Activated T-cell treated with anti-CD3 and anti-CD28 coated beads for 24 hours (primary cell): ENCODE results near the gene SLC25A14.

Experiments used
- DNase-seq: peaks from one replicate; pipeline ENCODE4 v3.0.0-alpha.2; 2020; ENCODE audit warnings: low read depth

SLC25A14 gene

DNA sequence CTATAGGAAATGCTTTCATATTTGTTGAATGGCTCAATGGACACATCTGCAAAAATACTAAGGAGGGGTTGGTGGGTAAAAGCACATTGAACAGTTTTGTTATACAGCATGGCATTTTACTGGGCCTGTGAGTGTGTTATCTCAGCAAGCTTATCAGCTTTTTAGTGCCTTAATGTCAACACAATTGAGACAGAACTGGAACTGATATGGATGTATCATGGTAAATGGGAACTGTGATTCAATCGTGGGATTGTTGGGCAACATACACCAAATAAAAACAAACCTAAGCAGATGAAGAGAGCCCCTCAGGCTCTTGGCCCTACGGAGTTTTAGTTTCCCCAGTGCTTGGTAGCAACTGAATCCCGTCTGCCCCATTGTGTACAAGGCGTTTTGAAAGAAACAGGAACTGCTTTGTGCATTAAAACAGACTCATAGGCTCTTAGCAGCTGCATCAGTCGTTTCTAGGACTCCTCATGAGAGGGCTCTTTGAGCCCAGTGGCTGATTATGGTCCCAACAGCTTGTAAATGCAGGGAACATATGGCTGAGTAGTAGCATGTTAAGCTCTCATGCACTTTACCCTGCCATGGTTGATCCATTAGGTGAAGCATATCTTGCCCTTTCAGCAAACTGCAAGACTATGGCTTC, 38.4 kb downstream of the SLC25A14 start:
- no peak for DNase-seq

DNA sequence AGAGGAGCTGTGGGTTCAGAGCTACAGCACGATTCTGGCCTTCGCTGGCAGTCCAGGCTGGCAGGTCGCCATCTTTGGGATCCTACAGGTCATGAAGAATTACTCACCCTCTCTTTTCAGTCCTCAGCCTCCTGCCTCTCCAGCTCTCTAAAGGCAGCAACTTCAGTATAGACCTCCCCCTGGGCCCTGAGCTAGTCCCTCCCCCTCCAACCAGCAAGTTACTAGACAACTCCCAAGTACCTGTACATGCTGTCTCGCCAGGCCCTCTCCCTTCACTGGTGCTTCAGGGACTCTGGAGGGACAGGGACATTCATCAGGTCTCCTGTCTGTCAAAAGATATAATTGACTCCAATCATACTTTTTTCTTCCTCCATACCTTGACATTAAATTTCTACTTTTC, 45.8 kb downstream of the SLC25A14 start, which contains the start of gene GPR119:
GPR119 (minus strand) TSS at position 155 of the 400 bp plus-strand sequence. CDS start 227 bp downstream, outside the sequence.
- no peak for DNase-seq

DNA sequence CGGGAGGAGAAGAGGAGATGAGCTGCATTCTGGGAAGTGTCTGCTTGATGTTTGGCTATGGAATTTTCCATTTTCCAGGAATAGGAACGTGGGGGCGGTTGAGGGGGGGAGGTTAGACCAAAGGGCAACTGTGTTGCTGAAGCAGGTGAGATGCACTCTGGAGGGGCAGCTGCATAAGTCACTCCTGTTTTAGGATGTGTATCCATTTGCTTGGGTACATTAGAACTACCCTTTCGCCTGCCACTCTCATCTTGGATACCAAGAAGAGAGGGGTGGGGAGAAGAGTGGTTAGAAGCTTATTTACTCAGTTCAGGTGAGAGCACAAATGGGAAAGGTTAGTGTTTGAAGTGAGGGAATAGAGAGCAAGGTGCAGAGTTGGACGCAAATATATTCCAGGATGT, 46.7 kb downstream of the SLC25A14 start:
- no peak for DNase-seq

DNA sequence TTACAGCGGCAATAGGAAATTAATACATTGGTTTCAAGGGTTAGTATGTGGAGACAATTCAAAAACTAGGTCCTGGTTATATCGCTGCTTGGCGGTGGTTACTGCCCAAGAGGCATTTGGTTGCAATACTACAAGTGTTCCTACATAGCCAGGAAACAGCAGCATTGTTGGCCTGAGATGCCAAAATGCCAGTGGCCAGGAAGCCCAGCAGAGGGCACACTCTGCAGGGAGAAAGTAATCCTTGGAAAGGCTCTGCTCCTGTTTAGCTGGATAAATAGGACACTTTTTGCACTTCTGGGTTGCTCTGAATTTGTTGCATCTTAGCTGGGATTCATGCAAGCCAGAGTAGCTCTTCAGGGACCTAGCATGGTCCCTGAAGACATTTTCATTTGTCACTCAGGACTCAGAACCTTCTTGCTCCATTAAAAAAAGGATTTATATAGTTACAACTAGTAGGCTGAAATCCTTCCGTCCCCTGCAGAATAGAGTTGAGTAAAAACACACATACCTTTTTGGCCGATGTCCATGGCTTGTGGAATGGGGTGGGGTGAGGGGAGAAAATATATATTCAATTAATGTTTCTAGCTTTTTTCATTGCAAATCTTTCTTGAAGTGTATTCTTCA, 53.8 kb downstream of the SLC25A14 start:
- no peak for DNase-seq

DNA sequence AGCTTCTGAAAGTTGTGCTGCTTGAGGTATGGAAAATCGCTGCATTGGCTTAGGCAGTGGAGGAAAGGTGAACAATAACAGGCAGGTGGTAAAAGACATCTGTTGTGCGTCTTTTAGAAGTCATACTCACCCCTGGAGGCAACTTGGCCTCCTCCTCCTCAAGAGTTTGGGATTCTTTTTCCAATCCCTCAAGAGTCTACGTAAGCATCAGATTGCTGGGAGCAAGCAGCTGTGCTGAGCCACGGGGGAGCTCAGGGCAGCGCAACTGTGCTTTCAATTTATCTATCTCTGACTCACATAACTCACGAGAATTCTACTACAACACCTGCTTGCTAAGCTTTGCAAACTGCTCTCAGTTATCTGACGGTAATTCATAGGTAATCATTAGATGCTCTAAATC, 55.6 kb downstream of the SLC25A14 start:
- no peak for DNase-seq

DNA sequence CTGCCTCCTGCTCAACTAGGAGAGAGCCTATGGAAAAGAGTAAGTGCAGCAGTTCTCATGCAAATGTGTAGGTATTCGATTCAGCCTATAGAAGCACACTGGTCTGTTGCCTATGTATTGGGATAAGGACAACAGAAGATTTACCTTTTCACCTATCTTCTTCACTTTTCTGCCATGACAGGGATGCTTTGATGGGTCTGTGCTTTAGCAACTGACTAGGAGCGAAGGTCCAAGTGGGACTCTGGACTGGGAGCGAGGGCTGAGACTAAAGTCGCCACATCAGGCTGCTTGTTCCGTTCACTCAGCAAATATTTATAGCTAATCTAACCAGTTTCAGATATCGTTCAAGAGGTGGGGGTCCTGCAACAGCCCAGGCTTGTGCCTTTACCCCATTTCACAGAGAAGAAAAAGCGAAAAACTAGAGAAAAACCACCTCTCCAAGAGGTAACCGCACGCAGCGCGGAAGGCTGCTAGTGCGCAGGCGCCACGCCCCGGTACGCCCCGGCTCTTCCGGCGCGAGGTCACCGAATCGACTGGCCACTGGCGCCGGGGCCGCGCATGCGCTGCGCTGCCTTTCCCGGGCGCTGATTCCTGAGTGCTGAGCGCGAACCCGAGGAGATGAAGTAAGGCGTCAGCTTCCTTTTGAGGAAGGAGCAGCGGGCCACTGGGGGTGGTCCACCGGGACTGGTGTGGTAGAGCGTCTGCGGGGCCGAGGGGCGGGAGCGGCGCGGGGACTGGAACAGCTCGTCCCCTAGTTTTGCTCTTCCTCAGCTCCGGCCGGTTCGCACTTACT, 61.9 kb downstream of the SLC25A14 start, which contains the start of gene RBMX2:
RBMX2 (plus strand) TSS at position 573 of the 793 bp plus-strand sequence; CDS start at position 619, 46 bp downstream.
- DNase-seq: peak; percentile 54

DNA sequence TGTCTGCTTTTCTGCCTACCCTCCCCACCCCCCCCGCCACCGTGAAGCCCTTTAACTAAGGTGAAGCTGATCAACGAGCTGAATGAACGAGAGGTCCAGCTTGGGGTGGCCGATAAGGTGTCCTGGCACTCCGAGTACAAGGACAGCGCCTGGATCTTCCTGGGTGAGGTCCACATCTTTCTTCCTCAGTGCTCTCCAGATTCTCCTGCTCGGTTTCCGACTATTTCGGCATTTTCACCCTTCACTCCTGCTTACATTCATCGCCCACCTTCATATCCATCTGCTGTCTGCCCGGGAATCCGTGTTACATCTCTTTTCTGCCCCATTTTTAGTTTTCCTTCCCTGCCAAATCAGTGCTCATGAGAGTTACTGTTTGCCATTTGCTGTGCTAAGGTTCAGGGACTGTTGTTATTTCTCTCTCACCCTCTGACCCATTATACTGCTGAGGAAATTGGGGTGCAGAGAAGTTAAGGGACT, 62.5 kb downstream of the SLC25A14 start:
- DNase-seq: peak; percentile 0

DNA sequence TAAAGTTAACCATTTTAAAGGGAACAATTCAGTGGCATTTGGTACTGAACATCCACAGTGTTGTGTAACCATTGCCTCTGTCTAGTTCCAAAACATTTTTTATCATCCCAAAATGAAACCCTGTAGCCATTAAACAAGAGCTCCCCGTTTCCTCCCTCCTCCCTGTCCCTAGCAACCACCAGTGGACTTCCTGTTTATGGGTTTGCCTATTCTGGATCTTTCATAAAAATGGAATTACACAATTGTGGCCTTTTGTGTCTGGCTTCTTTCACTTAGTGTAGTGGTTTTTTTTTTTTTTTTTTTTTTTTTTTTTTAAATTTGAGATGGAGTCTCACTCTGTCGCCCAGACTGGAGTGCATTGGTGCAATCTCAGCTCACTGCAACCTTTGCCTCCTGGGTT, 73.7 kb downstream of the SLC25A14 start:
- no peak for DNase-seq

DNA sequence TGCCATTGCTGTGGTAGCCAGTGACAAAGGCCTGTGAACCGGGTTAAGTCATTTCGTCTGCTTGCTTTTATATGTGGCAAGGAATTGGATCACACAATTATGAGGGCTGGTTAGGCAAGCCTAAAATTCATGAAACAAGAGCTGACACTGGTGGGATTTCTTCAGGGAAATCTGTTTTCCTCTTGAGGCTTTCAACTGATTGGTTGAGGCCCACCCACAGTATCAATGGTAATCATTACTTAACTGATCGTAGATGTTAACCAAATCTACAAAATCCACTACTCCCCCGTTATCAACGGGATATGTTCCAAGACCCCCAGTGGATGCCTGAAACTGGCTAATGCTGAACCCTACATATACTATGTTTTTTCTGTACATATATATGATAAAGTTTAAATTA, 75.1 kb downstream of the SLC25A14 start:
- DNase-seq: no peak

DNA sequence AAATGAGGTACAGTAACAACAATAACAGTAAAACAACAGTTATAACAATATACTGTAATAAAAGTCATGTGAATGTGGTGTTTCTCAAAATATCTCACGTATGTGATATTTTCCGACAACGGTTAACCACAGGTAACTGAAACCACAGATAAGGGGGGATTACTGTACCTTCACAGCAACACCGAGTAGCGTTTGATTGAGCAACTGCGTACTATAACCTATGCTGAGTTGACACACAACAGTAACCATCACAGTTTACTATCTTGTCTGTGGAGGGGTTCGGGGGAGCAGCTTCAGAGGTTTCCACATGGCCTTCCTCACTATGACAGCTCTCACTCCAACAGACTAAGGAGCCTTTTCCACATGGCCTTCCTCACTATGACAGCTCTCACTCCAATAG, 75.5 kb downstream of the SLC25A14 start:
- no peak for DNase-seq

DNA sequence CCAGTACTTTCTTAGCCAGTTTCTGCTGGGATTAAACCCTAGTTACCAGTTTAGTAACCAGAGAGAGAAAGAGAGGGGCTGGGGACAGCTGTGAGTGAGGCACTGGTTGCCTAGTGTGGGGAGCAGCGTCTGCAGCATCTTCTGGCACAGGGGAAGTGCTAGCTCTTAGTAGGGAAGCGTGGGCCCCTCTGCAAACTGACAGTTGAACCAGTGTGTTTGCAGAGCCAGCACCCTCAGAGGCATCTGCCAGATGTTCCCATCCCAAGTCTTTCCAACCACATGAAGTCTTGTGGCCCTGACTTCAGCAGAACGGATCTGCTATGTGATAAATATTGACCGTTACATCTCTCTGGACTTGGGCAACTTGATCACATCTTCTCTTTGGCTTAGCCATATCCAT, 77.1 kb downstream of the SLC25A14 start:
- no peak for DNase-seq

DNA sequence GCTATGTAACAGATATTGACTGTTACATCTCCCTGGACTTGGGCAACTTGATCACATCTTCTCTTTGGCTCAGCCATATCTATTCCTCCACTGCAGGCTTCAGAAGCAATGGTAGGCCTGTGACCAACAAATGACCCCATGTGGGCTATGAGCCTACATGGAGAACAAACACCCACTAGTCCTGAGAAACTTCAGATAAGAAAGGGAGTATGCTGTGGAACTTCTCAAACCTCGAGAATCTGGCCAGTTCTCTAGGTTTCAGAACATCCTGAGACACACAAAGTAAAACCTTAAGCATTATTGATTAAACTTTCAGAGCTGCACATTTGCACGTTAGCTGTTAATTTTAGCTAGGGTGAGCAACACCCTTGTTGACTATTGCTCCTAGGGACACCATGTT, 78.3 kb downstream of the SLC25A14 start:
- no peak for DNase-seq

DNA sequence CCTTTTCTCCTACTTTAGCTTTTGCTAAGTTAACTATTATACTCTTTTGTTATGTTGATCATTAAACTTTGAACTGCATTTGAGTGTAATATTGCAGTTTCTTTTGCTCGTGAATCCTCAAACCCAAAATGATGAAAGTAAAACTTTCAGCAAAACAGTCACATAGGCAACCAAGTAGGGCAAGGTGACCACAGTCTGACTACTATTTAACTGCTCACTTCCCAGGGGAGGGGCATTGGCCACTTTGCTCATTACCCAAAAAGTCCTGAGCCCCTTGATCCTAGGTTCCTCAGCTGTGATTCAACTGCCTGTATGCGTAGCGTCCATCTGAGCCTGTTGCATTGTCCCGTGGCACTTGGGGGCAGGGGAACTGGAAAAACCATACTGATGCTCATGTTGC, 79.0 kb downstream of the SLC25A14 start:
- no peak for DNase-seq

DNA sequence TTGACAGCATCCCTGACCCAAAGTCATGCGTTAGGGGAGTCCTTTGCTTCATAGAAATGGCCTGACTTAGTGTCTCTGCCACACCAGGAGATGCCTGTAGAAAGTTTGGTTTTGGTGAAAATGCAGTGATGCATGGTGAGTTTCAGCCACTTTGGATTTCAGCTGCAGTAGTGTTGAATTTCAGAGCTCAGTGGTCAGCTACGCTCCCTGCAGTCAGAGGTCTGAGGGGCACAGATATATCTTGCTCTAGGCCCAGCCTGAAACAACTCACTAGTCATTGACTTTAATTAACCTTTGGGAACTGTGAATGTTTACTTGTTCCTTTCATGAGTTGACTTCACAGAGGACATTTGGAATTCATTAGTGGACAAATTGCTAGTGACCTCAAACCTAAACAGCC, 79.5 kb downstream of the SLC25A14 start:
- no peak for DNase-seq
